GM12878 (cell line): ENCODE measurements around the gene CREB5. TPM values are rescaled to one million over a fixed set of nuclear protein-coding genes. Genes with fewer than 3 reads are reported as not detected.

Source experiments
- BACH1 ChIP-seq: fragments of 450-650 bp; IDR thresholded peaks from 2 replicates; pipeline ENCODE4 v1.6.1; 2017; ENCODE audit warnings: mild to moderate bottlenecking, borderline replicate concordance
- BMI1 ChIP-seq: fragments of 450-650 bp; IDR thresholded peaks from 2 replicates; pipeline ENCODE4 v1.6.1; 2016; ENCODE audit warnings: mild to moderate bottlenecking, moderate library complexity, borderline replicate concordance
- CEBPB ChIP-seq, 2 experiments: fragments of 150-350 bp in 1 of 2; IDR thresholded peaks; 2 replicates each; pipeline ENCODE4 v1.6.1; 2012 to 2014; ENCODE audit warnings: low read depth in 2 of 2, low read length in 2 of 2, borderline replicate concordance in 1 of 2, inconsistent platforms in 1 of 2
- ETV6 ChIP-seq, 2 experiments: fragments of 450-650 bp in 1 of 2; IDR thresholded peaks in 1 of 2; conservative IDR thresholded peaks in 1 of 2; 2 replicates each; pipeline ENCODE4 v1.6.1; 2014; ENCODE audit warnings: antibody characterized with exemption in 1 of 2, borderline replicate concordance in 1 of 2, low read depth in 1 of 2, mild to moderate bottlenecking in 1 of 2, moderate library complexity in 1 of 2
- HCFC1 ChIP-seq: fragments of 150-350 bp; IDR thresholded peaks from 2 replicates; pipeline ENCODE4 v1.6.1; 2014; ENCODE audit warnings: low read length
- HDGF ChIP-seq: fragments of 450-650 bp; IDR thresholded peaks from 2 replicates; pipeline ENCODE4 v1.6.1; 2016; ENCODE audit warnings: antibody characterized with exemption
- IKZF2 ChIP-seq, 2 experiments: fragments of 450-650 bp; IDR thresholded peaks; 2 replicates each; pipeline ENCODE4 v1.6.1; 2017; ENCODE audit warnings: mild to moderate bottlenecking in 2 of 2, moderate library complexity in 2 of 2
- JUNB ChIP-seq: IDR thresholded peaks from 2 replicates; pipeline ENCODE4 v1.6.1; 2016; ENCODE audit warnings: antibody characterized with exemption, mild to moderate bottlenecking
- JUND ChIP-seq: IDR thresholded peaks from 2 replicates; pipeline ENCODE4 v1.6.1; 2012; ENCODE audit warnings: low read depth, mild to moderate bottlenecking, low read length, improper control_type of control experiment, moderate library complexity
- MEF2A ChIP-seq: IDR thresholded peaks from 2 replicates; pipeline ENCODE4 v1.6.1; 2011; ENCODE audit warnings: low read depth, mild to moderate bottlenecking, low read length, moderate library complexity; ENCODE audit not compliant: insufficient read depth
- MTA3 ChIP-seq: IDR thresholded peaks from 2 replicates; pipeline ENCODE4 v1.6.1; 2012; ENCODE audit warnings: low read length, inconsistent platforms, borderline replicate concordance
- NBN ChIP-seq: fragments of 450-650 bp; IDR thresholded peaks from 2 replicates; pipeline ENCODE4 v1.6.1; 2016
- NRF1 ChIP-seq: conservative IDR thresholded peaks from 2 replicates; pipeline ENCODE4 v1.6.1; 2011; ENCODE audit warnings: mild to moderate bottlenecking, low read depth, low read length, improper control_type of control experiment
- PAX5 ChIP-seq: IDR thresholded peaks from 2 replicates; pipeline ENCODE4 v1.6.1; 2011; ENCODE audit warnings: low read depth, low read length, borderline replicate concordance
- RELA ChIP-seq: fragments of 450-650 bp; IDR thresholded peaks from 2 replicates; pipeline ENCODE4 v1.8.0; 2014; ENCODE audit warnings: borderline replicate concordance; ENCODE audit not compliant: partially characterized antibody
- SRF ChIP-seq, 2 experiments: IDR thresholded peaks; 2 replicates each; pipeline ENCODE4 v1.6.1; 2011; ENCODE audit warnings: low read depth in 2 of 2, low read length in 2 of 2, mild to moderate bottlenecking in 1 of 2, moderate library complexity in 1 of 2
- TBL1XR1 ChIP-seq: IDR thresholded peaks from 2 replicates; pipeline ENCODE4 v1.6.1; 2012; ENCODE audit warnings: low read depth, low read length, improper control_type of control experiment
- TCF3 ChIP-seq: IDR thresholded peaks from 2 replicates; pipeline ENCODE4 v1.6.1; 2012; ENCODE audit warnings: low read depth, mild to moderate bottlenecking, low read length, borderline replicate concordance; ENCODE audit not compliant: insufficient read depth
- ZBED1 ChIP-seq: IDR thresholded peaks from 2 replicates; pipeline ENCODE4 v1.6.1; 2016; ENCODE audit warnings: borderline replicate concordance
- ZNF217 ChIP-seq: fragments of 450-650 bp; IDR thresholded peaks from 2 replicates; pipeline ENCODE4 v1.6.1; 2017; ENCODE audit warnings: antibody characterized with exemption, mild to moderate bottlenecking
- ZZZ3 ChIP-seq: IDR thresholded peaks from 2 replicates; pipeline ENCODE4 v1.6.1; 2011; ENCODE audit warnings: low read depth; ENCODE audit not compliant: control insufficient read depth, insufficient read length
- polyA plus RNA-seq, 11 experiments: library from polyadenylated mRNA; depleted of rRNA in 4 of 11; unstranded in 6 of 11; stranded (reverse) in 5 of 11; fragments of >200 nt; fragmentation: Nextera tagmentation in 4 of 11; fragmentation: Illumina TruSeq in 1 of 11; extraction: Ambion mirVana in 4 of 11; extraction: Trizol in 1 of 11; gene quantifications; 1 replicate in 1 of 11; 2 replicates in 10 of 11; pipeline versions ENCODE4 v1.2.1 to v1.2.3, GENCODE V29; 2011 to 2016; ENCODE audit warnings: inconsistent platforms in 2 of 11, missing spikeins in 2 of 11, low read depth in 1 of 11
- total RNA-seq, 4 experiments: library from RNA; depleted of rRNA in 3 of 4; stranded (reverse); fragments of >200 nt in 3 of 4; fragmentation: Illumina TruSeq in 1 of 4; extraction: Trizol in 1 of 4; gene quantifications; 2 replicates each; pipeline versions ENCODE4 v1.2.1 to v1.2.3, GENCODE V29; 2013 to 2021
- TF ChIP-seq, protein P1 (sequence below): fragments of 450-650 bp; IDR thresholded peaks from 2 replicates; pipeline ENCODE4 v1.6.1; 2018; ENCODE audit warnings: mild to moderate bottlenecking, low read depth, moderate library complexity; ENCODE audit not compliant: partially characterized antibody
- TF ChIP-seq, protein P2 (sequence below): IDR thresholded peaks from 2 replicates; pipeline ENCODE4 v1.6.1; 2011; ENCODE audit warnings: borderline replicate concordance, low read depth, mild to moderate bottlenecking, moderate library complexity, mixed read lengths, low read length; ENCODE audit not compliant: insufficient read depth; ENCODE audit errors: extremely low read length
- TF ChIP-seq, protein P3 (sequence below): IDR thresholded peaks from 2 replicates; pipeline ENCODE4 v1.6.1; 2011; ENCODE audit warnings: mild to moderate bottlenecking, low read depth, low read length, moderate library complexity; ENCODE audit not compliant: insufficient replicate concordance

CREB5 gene
- total and polyA plus RNA-seq, 10 of the 15 experiments (the other 5 are each of a cell fraction or from before 2014, with no cell fraction given) = 12.9 to 74.1 (median 53.0) TPM

DNA sequence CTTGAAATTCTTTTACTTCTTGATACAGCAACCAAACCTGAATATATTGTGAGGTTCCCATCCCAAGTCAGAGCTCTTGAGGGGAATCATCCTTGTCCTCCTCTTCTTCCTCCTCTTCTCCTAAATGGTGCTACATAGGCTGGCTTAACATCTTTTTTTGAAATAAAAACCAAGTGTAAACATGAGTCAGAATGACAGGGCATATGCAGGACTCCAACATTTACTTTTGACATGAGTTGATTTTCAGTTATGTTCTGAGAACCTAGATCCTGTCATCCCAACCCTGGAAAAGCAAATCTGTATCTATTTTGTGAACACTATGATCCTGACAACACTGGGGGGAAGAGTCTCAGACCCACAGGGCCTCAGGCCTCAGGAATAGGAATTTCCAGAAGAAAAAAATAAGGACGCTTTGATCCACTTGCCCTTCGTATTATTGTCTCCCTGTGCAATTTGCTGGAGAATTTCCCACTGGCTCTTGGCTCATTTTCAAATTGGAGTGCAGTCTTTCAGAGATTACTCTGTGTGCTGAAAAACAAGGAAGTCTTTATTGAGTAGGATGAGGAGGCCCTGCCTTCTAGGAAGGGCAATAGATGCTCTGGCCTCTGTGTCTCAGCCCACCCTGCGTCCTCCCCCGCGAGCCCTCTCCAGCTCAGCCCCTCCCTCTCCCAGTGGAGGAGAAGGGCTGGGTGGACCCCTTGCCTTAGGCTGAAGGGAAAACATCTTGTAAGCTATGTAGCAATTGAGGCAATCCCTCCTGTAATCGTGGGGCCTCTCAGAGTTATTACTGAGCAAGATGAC lies 121.6 kb downstream of the CREB5 start (continued):
- TF ChIP-seq JUND (no peak), ZZZ3 (no peak), TCF3 (no peak), TBL1XR1 (no peak), MEF2A (0 out of 2 replicates have a peak, but pooled peaks have one; percentile 3), ETV6 (conservative IDR thresholded peaks at IDR 0.05 in 1 of 2, IDR thresholded peaks at IDR 0.05 in 1 of 2; ENCODE audit: borderline replicate concordance in 1 of 2, low read depth in 1 of 2) (no peak), RELA (no peak), NBN (no peak), SRF (IDR thresholded peaks at IDR 0.05; ENCODE audit: low read depth in 2 of 2, low read length in 2 of 2) (no peak), MTA3 (no peak), NRF1 (no peak), HCFC1 (no peak), JUNB (peak; percentile 80), CEBPB (IDR thresholded peaks at IDR 0.05; ENCODE audit: borderline replicate concordance in 1 of 2, low read depth in 2 of 2, low read length in 2 of 2) (no peak; a peak in 1 of 4 replicates), BACH1 (no peak), ZNF217 (no peak), HDGF (no peak), ZBED1 (0 out of 2 replicates have a peak, but pooled peaks have one; percentile 18), BMI1 (no peak), PAX5 (no peak), IKZF2 (IDR thresholded peaks at IDR 0.05) (no peak; a peak in 1 of 4 replicates)
- TF ChIP-seq, protein P1, sequence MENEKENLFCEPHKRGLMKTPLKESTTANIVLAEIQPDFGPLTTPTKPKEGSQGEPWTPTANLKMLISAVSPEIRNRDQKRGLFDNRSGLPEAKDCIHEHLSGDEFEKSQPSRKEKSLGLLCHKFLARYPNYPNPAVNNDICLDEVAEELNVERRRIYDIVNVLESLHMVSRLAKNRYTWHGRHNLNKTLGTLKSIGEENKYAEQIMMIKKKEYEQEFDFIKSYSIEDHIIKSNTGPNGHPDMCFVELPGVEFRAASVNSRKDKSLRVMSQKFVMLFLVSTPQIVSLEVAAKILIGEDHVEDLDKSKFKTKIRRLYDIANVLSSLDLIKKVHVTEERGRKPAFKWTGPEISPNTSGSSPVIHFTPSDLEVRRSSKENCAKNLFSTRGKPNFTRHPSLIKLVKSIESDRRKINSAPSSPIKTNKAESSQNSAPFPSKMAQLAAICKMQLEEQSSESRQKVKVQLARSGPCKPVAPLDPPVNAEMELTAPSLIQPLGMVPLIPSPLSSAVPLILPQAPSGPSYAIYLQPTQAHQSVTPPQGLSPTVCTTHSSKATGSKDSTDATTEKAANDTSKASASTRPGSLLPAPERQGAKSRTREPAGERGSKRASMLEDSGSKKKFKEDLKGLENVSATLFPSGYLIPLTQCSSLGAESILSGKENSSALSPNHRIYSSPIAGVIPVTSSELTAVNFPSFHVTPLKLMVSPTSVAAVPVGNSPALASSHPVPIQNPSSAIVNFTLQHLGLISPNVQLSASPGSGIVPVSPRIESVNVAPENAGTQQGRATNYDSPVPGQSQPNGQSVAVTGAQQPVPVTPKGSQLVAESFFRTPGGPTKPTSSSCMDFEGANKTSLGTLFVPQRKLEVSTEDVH = no peak
- TF ChIP-seq, protein P2, sequence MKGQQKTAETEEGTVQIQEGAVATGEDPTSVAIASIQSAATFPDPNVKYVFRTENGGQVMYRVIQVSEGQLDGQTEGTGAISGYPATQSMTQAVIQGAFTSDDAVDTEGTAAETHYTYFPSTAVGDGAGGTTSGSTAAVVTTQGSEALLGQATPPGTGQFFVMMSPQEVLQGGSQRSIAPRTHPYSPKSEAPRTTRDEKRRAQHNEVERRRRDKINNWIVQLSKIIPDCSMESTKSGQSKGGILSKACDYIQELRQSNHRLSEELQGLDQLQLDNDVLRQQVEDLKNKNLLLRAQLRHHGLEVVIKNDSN = no peak
- TF ChIP-seq, protein P3, sequence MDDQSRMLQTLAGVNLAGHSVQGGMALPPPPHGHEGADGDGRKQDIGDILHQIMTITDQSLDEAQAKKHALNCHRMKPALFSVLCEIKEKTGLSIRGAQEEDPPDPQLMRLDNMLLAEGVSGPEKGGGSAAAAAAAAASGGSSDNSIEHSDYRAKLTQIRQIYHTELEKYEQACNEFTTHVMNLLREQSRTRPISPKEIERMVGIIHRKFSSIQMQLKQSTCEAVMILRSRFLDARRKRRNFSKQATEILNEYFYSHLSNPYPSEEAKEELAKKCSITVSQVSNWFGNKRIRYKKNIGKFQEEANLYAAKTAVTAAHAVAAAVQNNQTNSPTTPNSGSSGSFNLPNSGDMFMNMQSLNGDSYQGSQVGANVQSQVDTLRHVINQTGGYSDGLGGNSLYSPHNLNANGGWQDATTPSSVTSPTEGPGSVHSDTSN = no peak
